AG08395 (cell line): ENCODE results near the gene SLC7A10.
"Not testable (repeated sequence)": the region's sequence is repeated elsewhere in the genome, so short reads cannot be mapped to it uniquely, and the experiment has no call there.

Experiments
- DNase-seq: peaks from one replicate; pipeline ENCODE4 v3.0.0; 2012; ENCODE audit warnings: mixed read lengths, low spot score

Gene SLC7A10

DNA sequence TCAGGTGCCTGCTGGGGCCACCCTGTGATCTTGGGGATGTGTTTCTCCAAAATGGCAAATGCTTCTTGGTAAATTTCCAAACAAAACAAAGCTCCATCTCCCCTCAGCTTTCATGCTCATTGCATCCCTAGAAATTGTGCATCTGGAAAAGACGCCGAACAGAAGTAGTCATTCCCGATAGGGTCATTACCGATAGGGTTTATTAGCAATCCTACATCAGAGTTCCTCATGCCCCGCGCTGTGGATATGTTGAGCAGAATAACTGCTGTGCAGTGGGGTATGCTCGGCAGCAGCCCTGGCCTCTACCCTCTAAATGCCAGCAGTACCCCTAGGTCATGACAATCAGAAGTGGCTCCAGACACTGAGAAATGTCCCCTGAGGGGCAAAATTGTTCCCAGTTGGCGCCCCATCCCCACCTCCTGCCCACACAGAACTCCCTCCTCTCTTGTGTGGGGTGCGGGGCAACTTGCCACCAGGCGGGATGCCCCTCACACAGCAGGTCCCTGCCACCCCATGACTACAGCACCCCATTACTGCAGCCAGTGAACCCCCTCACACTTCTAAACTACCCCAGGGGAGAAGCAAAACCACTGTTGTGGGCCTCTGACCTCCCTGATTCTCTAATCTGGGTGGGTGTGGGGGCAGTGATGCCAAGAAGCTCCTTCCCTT, 13.0 kb upstream of the SLC7A10 start:
- DNase-seq, result no peak

DNA sequence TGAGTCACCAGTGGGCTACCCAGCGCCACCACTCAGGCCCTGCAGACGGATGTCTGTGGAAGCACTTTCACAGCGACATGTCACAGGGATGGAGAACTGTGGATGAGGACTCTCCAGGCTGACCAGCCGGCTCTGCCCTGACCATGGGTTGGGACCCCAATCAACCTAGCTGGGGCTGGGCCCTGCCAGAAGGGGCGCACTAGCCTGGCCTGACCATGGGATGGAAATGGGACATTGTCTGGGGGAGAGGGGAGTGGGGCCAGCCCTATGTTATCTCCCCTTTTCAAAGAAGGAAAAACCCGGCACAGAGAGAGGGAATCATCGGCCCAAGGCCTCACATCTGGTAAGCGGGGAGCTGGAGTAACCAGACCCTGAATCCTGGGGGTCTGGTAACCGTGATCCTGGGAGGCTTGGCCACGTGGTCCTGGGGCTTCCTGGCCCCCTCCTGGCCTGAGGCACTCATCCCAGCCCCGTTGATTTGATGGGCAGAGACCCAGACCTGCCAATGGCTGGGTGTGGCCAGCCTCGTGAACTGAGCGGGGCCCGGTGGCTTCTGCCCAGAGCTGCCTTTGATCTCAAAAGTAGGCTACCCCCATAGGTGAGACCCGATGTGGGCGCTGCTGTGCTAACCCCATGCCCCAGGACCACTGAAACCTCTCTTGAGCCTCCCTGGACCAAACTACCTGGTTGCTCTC, 11.2 kb upstream of the SLC7A10 start:
- no peak for DNase-seq

DNA sequence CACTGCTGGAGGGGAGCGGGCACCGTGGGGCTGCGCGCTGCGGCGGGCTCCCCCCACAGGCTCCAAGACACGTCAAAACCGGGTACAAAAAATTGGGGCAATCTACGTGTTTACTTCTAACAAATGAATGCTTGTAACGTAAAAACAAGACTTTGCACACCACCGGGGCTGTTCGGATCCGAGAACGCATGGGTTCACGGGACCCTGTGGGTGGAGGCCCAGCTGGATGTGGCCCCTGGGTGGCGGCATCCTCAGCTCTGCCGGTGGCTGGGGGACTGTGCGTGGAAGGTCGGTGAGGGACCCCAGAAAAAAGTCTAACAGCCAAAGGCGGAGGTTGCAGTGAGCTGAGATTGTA, 10.3 kb upstream of the SLC7A10 start:
- DNase-seq, result no peak

DNA sequence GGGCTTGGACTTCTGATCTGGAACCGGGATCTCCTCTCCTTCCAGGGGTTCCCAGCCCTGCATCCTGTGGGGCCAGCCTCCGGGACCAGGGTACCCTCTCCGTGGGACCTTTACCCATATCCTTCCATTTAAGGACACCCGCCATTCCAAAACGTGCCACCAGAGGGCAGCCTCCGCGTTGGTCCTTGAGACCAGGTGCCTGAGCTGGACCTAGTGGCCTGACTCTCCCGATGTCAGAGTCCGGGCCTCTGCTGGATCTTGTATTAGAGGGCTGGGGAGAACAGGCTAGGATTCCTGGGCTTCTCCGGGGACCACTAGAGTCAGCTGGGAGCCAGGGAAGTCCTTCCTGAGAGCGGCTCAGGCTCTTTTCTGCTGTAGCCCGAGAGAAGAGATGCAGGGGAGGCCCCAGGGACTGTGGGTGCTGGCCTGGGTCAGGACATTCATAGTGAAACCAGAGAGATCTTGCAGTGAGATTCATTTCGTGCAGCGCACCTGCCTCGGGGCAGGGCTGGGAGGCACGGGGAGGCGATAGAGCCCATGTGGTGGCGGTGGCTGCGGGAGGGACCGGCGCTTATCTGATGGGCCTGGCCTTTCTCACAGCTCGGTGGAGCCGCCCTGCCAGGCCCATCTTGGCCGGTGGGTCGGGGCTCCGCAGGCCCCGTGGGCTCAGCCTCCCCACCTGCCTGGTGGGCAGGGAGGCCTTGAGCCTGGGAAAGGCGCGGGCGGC, 9.8 kb upstream of the SLC7A10 start:
- DNase-seq, result peak; percentile 82

DNA sequence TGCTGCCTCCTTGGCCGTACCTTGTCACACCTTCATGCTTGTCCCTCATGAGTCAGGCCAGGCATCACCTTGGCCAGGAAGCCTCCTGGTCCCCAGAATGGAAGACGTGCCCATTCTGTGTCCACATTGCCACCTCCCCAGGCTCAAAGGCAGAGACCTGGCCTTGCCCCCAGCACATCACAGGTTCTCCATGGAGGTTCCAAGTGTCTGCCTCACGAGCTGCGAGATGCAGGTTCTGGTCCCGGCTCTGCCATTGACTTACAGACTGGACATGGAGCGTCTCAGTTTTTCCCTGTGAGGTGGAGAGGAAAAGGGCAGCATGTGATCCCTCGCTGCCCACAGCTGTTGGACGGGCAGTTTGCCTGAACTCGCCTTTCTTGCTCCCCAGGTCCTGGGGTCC, 9.1 kb upstream of the SLC7A10 start:
- no peak for DNase-seq

DNA sequence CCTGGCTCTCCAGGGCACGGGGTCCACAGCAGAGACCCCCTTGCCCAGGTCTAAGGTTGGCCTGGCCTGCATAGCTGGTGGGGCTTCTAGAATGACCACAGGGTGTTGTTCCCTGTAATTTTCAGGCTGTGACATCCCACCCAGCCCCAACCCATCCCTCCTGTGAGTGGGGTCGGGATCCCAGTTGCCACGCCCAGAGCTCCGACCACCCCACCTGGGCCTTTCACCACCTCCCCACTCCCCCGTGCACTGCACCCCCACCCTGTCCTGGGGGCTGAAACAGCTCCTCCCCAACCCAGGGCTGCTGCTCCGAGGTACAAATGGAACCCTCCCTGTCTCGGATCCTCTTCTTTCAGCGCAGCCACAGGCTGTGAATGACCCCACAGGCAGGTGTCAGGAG, 8.4 kb upstream of the SLC7A10 start:
- no peak for DNase-seq

DNA sequence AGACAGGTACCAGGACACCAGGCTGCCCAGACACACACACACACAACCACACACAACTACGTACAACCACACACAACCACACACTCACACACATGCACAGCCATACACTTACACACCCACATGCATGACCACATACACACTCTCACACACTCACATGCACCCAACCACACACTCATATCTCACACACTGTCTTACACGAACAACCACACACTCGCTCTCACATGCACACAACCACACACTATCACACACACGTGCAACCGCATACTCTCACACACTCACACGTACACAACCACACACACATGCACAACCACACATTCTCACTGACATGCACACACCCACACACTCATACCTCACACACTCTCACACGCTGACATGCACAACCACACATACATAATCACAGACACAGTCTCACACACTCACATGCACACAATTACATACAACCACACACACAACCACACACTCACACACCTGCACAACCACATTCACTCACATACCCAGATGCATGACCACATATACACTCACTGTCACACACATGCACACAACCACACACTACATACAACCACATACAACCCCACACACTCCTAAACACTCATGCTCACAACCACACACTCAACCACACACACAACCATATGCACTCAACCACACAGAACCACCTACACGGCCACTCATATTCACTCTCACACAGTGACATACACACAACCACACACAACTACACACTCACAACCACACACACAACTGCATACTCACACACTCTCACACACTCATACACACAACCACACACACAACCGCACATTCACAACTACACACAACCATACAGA, 7.6 kb upstream of the SLC7A10 start:
- DNase-seq, result no peak

DNA sequence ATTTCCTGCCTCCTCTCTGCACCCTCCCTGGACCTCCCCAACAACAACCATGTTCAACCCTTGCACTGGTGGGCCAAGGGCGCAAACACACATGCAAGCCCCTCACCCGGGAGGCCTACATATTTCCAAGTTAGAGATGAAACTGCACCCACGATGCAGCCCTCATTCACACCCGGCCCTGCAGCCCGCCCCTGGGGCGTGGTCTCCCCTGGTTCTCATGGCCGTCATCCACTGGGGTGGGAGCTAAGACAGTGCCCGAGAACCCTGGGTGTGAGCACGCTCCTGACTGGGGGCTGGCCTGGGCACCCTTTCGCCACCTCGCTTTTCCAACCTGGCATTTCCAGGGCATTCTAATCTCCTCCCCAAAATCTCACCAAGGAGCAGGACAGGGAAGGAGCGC, 7.0 kb upstream of the SLC7A10 start:
- DNase-seq, result no peak

DNA sequence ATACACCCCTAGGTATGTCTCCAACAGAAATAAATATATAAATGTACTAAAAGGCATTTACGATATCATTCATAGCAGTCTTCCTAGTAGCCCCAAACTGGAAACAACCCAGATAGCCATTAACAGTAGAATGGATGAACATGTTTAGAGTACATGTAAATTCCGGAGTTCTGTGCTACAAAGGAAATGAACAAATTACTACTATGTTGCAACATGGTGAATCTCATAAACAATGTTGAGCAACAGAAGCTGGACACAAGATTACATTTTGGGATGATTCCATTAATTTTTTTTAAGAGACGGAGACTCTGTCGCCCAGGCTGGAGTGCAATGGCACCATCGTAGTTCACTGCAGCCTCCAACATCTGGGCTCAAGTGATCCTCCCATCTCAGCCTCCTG, 5.9 kb upstream of the SLC7A10 start:
- DNase-seq, result peak; percentile 64

DNA sequence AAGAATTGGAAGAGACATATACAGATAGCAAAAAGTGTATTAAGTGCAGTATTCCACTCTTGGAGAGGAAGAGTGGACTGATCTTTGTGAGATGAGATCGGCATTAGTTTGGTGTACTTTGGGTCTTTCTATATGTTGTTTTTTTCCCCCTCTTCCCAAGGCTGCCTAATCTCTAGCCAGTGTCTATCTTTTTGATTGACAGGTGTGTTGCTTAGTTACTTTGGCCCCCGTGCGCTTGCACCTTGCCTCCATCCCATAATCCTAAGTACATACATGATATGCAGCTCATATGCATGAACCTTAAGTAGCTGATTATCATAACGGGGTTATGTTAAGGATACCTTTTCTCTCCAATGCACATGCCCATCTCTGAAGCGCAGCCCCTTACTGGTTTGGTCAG, 4.3 kb upstream of the SLC7A10 start:
- no peak for DNase-seq

DNA sequence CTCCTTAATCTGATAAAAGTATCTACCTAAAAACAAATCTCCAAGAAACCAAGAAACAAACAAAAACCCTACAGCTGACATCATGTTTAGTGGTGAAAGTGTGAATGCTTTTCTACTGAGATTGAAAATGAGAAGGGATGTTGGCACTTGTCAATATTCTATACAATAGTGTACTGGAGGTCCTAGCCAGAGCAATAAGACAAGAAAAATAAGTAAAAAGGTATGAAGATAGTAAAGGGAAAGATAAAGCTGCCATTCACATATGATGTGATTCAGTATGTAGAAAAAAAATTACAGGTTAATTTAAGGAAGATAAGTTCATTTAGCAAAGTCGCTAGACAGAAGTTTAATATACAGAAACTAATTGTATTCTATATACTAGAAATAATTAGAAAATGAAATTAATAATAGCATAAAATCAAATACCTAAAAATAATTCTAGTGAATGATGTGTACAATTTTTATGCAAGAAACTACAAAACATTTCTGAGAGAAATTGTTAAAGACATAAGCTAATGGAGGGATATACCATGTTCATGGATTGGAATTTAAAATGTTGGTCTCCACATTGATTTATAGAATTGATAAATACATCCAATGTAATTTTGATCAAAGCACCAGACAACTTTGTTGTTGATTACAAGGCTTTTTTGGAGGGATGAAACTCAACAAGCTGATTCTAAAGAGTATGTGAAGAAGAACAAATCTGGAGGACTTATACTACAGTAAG, 2.4 kb upstream of the SLC7A10 start:
- no peak for DNase-seq

DNA sequence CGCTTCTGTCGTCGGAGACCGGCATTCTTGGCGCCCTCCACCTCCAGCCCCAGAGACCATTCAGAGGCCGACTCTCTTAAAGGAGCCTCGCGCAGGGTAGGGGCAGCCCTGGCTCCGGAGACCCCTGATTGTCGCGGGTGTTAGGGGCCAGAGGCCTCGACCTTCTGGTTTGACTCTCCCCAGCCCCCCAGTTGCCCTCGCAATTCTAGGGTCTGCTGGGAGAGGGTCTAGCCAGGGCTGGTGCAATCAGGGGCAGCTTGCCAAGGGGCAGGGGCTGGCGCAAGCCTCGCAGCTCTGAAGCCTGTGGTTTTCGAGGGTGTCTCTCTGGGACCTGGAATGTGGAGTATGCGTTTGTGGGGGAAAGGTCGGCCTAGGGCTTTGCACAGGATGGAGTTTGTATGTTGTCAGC, 1.6 kb upstream of the SLC7A10 start:
- no peak for DNase-seq

DNA sequence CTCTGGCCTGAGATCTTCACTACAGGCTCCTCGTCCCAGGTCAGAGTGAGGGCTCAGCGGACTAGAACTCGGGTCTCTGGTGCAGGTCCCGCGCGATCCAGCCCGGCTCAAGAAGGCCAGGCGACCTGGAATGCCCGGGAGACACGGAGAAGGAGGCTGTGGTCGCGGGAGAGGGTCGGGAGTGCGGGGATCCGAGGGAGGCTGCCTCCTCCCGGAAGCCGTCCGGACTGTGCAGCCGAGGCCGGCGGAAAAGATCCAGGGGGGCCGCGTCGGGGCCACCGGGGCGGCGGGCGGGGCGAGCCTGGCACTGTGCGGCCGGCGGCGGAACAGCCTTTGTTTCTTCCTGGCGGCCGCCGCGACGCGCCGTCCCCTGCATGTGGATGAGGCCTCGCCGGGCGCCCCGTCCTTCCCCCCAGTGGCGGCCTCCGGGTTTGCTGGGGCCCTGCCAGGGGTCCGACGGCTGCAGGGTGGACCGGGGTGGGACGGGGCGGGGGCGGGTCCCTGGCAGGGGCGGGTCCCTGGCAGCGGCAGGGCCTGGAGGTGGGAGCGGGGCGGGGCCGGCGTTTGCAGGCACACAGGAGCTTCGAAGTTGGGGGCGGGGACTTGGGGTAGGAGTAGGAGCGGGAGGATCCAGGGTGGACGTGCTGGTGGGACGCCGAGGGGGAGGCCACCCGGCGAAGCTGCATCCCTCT, 1.0 kb upstream of the SLC7A10 start:
- no peak for DNase-seq

DNA sequence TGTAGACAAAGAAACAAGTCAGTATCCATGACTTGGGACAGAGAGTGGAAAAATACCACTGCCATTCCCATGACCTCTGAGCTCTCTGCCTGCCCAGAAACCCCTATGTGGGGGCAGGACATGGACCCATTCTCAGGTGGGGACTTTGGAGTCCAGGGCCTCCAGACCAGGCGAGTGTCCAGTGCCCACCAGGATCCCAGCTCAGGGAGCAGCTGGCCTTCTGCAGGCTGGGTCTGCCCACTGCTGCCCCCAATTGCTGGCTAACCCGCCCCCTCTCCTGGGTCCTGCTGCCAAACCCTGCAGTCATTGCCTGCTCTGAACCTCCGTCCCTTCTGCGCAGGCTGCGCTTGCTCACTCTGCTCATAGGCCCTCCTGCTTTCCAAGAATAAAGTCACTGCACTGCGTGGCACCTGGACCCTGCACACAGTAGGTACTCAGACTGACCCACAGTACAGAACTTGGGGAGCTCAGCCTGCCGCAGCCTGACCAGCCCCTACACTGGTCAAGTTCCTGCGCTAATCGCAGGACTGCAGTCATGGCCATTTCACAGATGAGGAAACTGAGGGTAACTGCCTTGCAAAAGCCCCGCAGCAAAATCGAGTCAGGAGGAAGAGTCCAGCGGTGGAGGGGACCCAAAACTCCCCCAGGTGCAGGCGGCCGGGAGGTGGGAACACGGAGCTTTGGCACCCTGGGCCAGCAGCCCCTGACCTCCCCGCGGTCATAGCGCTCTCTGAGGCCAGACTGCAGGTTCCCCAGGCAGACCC, 774 bp downstream of the SLC7A10 start:
- no peak for DNase-seq

DNA sequence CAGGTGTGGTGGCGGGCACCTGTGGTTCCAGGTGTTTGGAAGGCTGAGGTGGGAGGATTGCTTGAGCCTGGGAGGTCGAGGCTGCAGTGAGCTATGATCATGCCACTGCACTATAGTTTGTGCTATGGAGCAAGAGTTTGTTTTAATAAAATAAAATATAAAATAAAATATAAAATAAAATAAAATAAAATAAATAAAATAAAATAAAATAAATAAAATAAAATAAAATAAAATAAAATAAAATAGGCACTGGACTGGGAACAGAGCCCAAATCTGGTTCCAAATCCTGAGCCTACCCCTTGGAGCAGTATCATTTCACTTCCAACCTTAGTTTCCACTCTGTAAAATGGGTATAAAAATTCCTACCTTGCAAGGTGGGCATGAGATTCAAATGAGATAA, 3.4 kb downstream of the SLC7A10 start:
- DNase-seq, result not testable (repeated sequence)

DNA sequence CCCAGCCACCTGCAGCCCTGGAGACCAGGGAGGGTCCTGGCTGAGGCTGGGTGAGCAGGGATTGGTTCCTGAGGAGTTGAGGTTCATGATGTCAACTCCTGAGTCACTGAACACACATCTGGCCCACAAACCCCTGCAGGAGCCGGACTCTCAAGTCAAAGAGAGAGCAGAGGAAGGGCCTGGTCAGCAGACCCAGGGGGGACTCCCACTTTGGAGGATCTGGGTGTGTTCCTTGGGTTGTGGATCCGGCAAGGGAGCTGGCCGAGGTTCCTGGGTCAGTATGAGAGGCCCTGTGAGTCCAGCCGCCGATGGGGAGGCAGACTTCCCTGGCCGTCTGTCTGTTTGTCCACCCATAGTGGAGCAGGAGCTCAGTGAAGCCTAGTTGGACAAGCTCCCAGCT, 4.0 kb downstream of the SLC7A10 start:
- DNase-seq, result no peak

DNA sequence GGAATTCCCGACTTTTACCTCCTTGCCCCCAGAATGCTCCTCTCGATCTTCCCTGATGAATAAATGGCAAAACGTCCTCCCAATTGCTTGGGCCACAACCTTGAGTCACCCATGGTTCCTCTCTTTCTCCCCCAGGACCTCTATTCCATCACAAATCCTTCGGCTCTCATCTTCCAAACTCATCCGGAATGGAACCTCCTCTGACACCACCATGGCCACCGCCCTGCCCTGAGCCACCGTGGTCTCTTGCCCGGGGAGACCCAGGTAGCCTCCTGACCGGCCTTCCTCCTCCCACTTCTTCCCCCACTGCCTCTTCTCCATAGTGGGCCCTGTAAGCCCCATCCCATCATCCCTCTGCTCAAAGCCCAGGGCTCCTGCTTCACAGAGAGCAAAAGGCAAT, 4.9 kb downstream of the SLC7A10 start:
- no peak for DNase-seq

DNA sequence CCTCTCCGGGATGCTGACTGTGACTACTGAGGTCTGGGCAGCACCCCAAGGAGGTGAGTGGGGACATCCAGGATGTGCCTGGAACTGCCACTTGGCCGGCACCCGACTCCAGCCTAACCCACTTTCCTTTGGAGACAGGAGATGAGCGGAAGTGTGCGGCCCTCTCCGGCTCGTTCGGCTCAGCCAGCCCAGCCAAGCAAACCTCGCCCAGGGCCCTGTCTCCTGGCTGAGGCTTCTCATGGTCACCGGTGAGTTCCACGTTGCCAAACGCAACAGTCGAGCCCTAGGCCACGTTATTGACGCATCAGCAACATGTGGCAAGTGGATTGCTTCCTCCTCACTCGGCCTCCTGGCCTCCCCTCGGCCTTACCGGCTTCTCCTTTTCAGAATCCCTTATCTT, 5.5 kb downstream of the SLC7A10 start:
- DNase-seq, result no peak

DNA sequence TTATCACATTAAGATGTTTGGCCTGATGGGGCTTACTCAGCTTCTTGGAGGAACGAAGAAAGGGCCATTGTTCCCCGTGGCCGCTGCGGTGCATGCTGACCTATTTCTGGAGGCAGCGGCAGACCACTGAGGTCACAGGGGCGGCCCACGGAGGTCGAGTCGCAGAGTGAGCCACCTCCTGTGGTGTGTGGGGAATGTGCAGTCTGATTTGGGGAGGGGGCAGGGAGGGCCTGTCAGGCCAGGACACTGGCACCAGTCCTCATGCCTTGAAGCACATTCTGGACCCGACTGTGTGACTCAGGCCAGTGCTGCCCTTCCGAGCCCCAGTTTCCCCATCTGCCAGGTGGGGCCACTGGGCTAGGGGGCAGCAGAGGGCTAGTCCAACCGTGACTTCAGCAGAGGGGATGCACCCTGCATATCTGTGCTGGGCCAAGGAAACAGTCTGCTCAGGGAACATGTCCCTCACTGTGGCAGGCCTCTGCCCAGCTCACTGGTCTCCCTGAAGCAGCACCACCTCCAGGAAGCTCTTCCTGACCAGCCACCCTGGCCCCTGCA, 6.3 kb downstream of the SLC7A10 start:
- DNase-seq, result no peak

DNA sequence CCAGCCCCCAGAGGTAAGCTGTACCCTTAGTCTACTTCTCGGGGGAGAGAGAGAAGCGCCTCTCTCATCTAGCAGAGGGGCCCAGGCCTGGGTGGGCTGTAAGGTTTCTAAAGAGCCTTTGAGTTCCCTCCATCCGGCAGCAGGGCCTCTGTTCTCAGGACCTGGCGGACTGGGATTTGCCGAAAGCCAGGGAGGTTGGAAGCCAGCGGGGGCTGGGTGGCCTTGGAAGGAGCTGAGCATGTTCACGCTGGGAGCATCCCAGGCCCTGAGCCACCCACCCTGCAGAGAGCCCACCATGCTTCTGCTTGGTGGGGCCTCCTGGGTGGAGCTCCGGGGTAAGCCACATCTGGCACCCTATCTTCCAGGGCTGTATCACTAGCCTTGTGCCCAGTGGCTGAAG, 7.8 kb downstream of the SLC7A10 start:
- DNase-seq, result no peak
